K562 (cell line): ENCODE measurements around the gene IGFBP7. TPM values are rescaled to one million over a fixed set of nuclear protein-coding genes. Genes with fewer than 3 reads are reported as not detected.

ENCODE experiments used
- ATAC-seq: fragments of 200-7000 bp; cut with Tn5 transposase; 3 replicates; pipeline ENCODE4 v1.9.1; 2020; ENCODE audit warnings: moderate library complexity
- BruUV-seq: library from RNA; stranded (reverse); fragments of 400-500 nt; replicated peaks from 2 replicates; lab custom pipeline; 2021; lab: Mats Ljungman, UMichigan
- CTCF ChIA-PET: fragments of 300-600 bp; formaldehyde crosslinking; extraction: SDS; loops from one replicate; lab custom pipeline; 2021; ENCODE audit warnings: low intra/inter-chr PET ratio; lab: Yijun Ruan, JAX
- POLR2A ChIA-PET: fragments of 300-600, 350-650 bp; sonication (Branson Sonifier 250); formaldehyde crosslinking; extraction: SDS; loops from one replicate; lab custom pipeline; 2021; ENCODE audit warnings: antibody characterized with exemption, inconsistent platforms; lab: Yijun Ruan, JAX
- DNase-seq, 4 experiments: peaks; one replicate each; pipeline versions ENCODE4 v3.0.0 to v3.0.0-alpha.2; 2011 to 2018; ENCODE audit warnings: low spot score in 3 of 4, mixed read lengths in 3 of 4; ENCODE audit errors: extremely low read depth in 1 of 4
- FAIRE-seq: peaks from 2 replicates; lab custom pipeline; 2011; peaks lifted over from hg19 to GRCh38; lab: Jason Lieb, UNC
- H2AFZ ChIP-seq: 2 replicates; pipeline ENCODE4 v1.6.0; 2011; ENCODE audit warnings: low read depth, low read length, control low read depth, inconsistent platforms
- H3K27ac ChIP-seq: fragments of 200-600 bp; 3 replicates; pipeline ENCODE4 v1.8.0; 2011; ENCODE audit warnings: low read depth, mild to moderate bottlenecking, control low read depth, inconsistent platforms, low read length, moderate library complexity, mixed read lengths; ENCODE audit errors: extremely low read depth
- H3K27me3 ChIP-seq, 2 experiments: fragments of 300-600 bp in 1 of 2; 2 replicates in 1 of 2; 3 replicates in 1 of 2; pipeline versions ENCODE4 v1.6.0 to v1.8.0; 2011; ENCODE audit warnings: inconsistent platforms in 2 of 2, low read length in 2 of 2, mild to moderate bottlenecking in 1 of 2, mixed read lengths in 1 of 2, moderate library complexity in 1 of 2; ENCODE audit not compliant: control insufficient read depth in 2 of 2, insufficient read depth in 2 of 2
- H3K36me3 ChIP-seq: fragments of 300-600 bp; 3 replicates; pipeline ENCODE4 v1.8.0; 2011; ENCODE audit warnings: mild to moderate bottlenecking, low read length, inconsistent platforms; ENCODE audit not compliant: control insufficient read depth, insufficient read depth
- H3K4me1 ChIP-seq, 2 experiments: fragments of 200-600 bp in 1 of 2; replicated peaks in 1 of 2; 2 replicates in 1 of 2; 3 replicates in 1 of 2; pipeline versions ENCODE4 v1.5.1 to v1.8.0; 2011; ENCODE audit warnings: inconsistent platforms in 2 of 2, low read length in 2 of 2, mild to moderate bottlenecking in 1 of 2, mixed read lengths in 1 of 2, moderate library complexity in 1 of 2; ENCODE audit not compliant: control insufficient read depth in 2 of 2, insufficient read depth in 2 of 2
- H3K4me2 ChIP-seq: 2 replicates; pipeline ENCODE4 v1.6.1; 2011; ENCODE audit warnings: low read length, control low read depth, inconsistent platforms, mixed read lengths; ENCODE audit not compliant: insufficient read depth
- H3K4me3 ChIP-seq: fragments of 200-600 bp; sonication (generic), shearing (Covaris generic); 2 replicates; pipeline ENCODE4 v1.5.1; 2016; ENCODE audit warnings: control low read depth, inconsistent platforms
- H3K79me2 ChIP-seq: fragments of 200-600 bp; 3 replicates; pipeline ENCODE4 v1.8.0; 2011; ENCODE audit warnings: low read length, inconsistent platforms; ENCODE audit not compliant: control insufficient read depth, insufficient read depth
- H3K9ac ChIP-seq, 2 experiments: 2 replicates each; pipeline versions ENCODE4 v1.6.0 to v1.6.1; 2011; ENCODE audit warnings: low read depth in 2 of 2, low read length in 2 of 2, control low read depth in 1 of 2, inconsistent platforms in 1 of 2, mild to moderate bottlenecking in 1 of 2, mixed read lengths in 1 of 2; ENCODE audit not compliant: insufficient read depth in 1 of 2
- H3K9me1 ChIP-seq: one replicate; pipeline ENCODE4 v1.6.0; 2011; ENCODE audit warnings: inconsistent platforms, mild to moderate bottlenecking, low read length, moderate library complexity; ENCODE audit not compliant: control insufficient read depth, insufficient read depth
- H3K9me3 ChIP-seq: replicated peaks from 2 replicates; pipeline ENCODE4 v1.5.1; 2011; ENCODE audit warnings: low read depth, low read length, inconsistent platforms; ENCODE audit not compliant: control insufficient read depth, insufficient read depth
- H4K20me1 ChIP-seq: replicated peaks from 2 replicates; pipeline ENCODE4 v1.6.1; 2011; ENCODE audit warnings: low read length, inconsistent platforms, mixed read lengths; ENCODE audit not compliant: control insufficient read depth, insufficient read depth
- ATF1 ChIP-seq, 2 experiments: fragments of 450-650 bp in 1 of 2; IDR thresholded peaks; 2 replicates each; pipeline ENCODE4 v1.6.1; 2016; ENCODE audit warnings: missing compliant biosample characterization in 1 of 2, missing genetic modification characterization in 1 of 2
- BRD4 ChIP-seq: fragments of 200-600 bp; sonication (generic); IDR thresholded peaks from 2 replicates; pipeline ENCODE4 v1.6.1; 2017; ENCODE audit warnings: inconsistent platforms
- HIVEP1 ChIP-seq: fragments of 250-450 bp; sonication (Bioruptor Pico); IDR thresholded peaks from 2 replicates; pipeline ENCODE4 v1.4.0; 2020; ENCODE audit warnings: mild to moderate bottlenecking
- MBD2 ChIP-seq: sonication (generic); IDR thresholded peaks from 2 replicates; pipeline ENCODE4 v1.6.1; 2016; ENCODE audit warnings: low read depth, borderline replicate concordance
- NFIX ChIP-seq: fragments of 250-450 bp; sonication (Bioruptor Pico); IDR thresholded peaks from 2 replicates; pipeline ENCODE4 v1.4.0; 2020; ENCODE audit warnings: low read depth, mild to moderate bottlenecking, moderate library complexity
- RAD21 ChIP-seq, 2 experiments: fragments of 250-450 bp in 1 of 2; fragments of 450-650 bp in 1 of 2; sonication (Bioruptor Pico) in 1 of 2; formaldehyde crosslinking in 1 of 2; IDR thresholded peaks in 1 of 2; conservative IDR thresholded peaks in 1 of 2; 2 replicates each; pipeline versions ENCODE4 v1.4.0 to v1.8.0; 2020 to 2022; ENCODE audit warnings: mild to moderate bottlenecking in 2 of 2, moderate library complexity in 1 of 2
- SMARCE1 ChIP-seq: fragments of 450-650 bp; IDR thresholded peaks from 2 replicates; pipeline ENCODE4 v1.7.1; 2016; ENCODE audit warnings: mild to moderate bottlenecking
- TARDBP ChIP-seq: fragments of 450-650 bp; IDR thresholded peaks from 2 replicates; pipeline ENCODE4 v1.6.1; 2016
- TFAM ChIP-seq: fragments of 250-450 bp; sonication (Bioruptor Pico); conservative IDR thresholded peaks from 2 replicates; pipeline ENCODE4 v1.5.0; 2021; ENCODE audit warnings: mild to moderate bottlenecking, moderate library complexity
- TGIF2 ChIP-seq: sonication (generic); formaldehyde crosslinking; IDR thresholded peaks from 2 replicates; pipeline ENCODE4 v1.8.1; 2022; ENCODE audit warnings: mild to moderate bottlenecking, missing genetic modification reagents, moderate library complexity
- TRIM24 ChIP-seq, 2 experiments: fragments of 450-650 bp; IDR thresholded peaks; 2 replicates each; pipeline ENCODE4 v1.6.1; 2016
- ZNF282 ChIP-seq: sonication (generic); formaldehyde crosslinking; IDR thresholded peaks from 2 replicates; pipeline ENCODE4 v1.8.1; 2023; ENCODE audit warnings: missing genetic modification reagents
- WGBS: fragments of 100-300 bp; shearing (Covaris generic); methylation state at CpG from one replicate; pipeline ENCODE4 v1.1.6; 2016; ENCODE audit warnings: low coverage, mixed read lengths; ENCODE audit not compliant: insufficient coverage; ENCODE audit errors: missing lambda C conversion rate; 5-methylcytosine and 5-hydroxymethylcytosine counted together
- in situ Hi-C: fragments of 300-500 bp; cut with MboI; formaldehyde crosslinking; loops from 4 replicates; pipeline ENCODE4 v1.15.0; 2018; ENCODE audit warnings: inconsistent platforms, mixed read lengths
- intact Hi-C: fragments of 100-400 bp; cut with micrococcal nuclease; formaldehyde crosslinking; loops from 2 replicates; pipeline ENCODE4 v1.14.2; 2022
- polyA plus RNA-seq, 8 experiments: library from polyadenylated mRNA; depleted of rRNA in 4 of 8; stranded (reverse) in 5 of 8; unstranded in 3 of 8; fragments of >200 nt; fragmentation: Nextera tagmentation in 2 of 8; fragmentation: Illumina TruSeq in 1 of 8; extraction: Ambion mirVana in 2 of 8; extraction: Trizol in 1 of 8; gene quantifications; 2 replicates each; pipeline versions ENCODE4 v1.2.1 to v1.2.3, GENCODE V29; 2011 to 2014; ENCODE audit warnings: inconsistent platforms in 1 of 8, missing spikeins in 1 of 8
- total RNA-seq, 7 experiments: library from RNA; depleted of rRNA in 6 of 7; stranded (reverse); fragments of >200 nt in 6 of 7; fragmentation: Illumina TruSeq in 2 of 7; extraction: Trizol in 2 of 7; gene quantifications; 2 replicates each; pipeline versions ENCODE4 v1.2.1 to v1.2.3, GENCODE V29; 2011 to 2021; ENCODE audit warnings: low replicate concordance in 1 of 7
- TF ChIP-seq, protein P1 (sequence below): fragments of 250-450 bp; sonication (Bioruptor Pico); IDR thresholded peaks from 2 replicates; pipeline ENCODE4 v1.5.0; 2022; ENCODE audit warnings: mild to moderate bottlenecking
- TF ChIP-seq, protein P2 (sequence below): fragments of 250-450 bp; sonication (Bioruptor Pico); IDR thresholded peaks from 2 replicates; pipeline ENCODE4 v1.4.0; 2020; ENCODE audit warnings: mild to moderate bottlenecking, moderate library complexity
- TF ChIP-seq, protein P3 (sequence below): fragments of 250-450 bp; sonication (Bioruptor Pico); IDR thresholded peaks from 2 replicates; pipeline ENCODE4 v1.5.0; 2020; ENCODE audit warnings: mild to moderate bottlenecking, borderline replicate concordance

The IGFBP7 gene
- total and polyA plus RNA-seq, 9 of the 15 experiments (the other 6 are each of a cell fraction or from before 2014, with no cell fraction given) = 0.27 to 0.49 (median 0.29) TPM; not detected in 6

GRCh38 chr4:57043347-57044251, 66.6 kb downstream of the IGFBP7 start:
- Histone ChIP-seq H4K20me1 (no peaks in the 10 kb centered on the region), H3K9me3 (no peaks in the 10 kb centered on the region), H3K9me1 (no peaks in the 10 kb centered on the region), H3K4me2 (no peak overlapping the region), H3K4me1 (no peaks in the 10 kb centered on the region), H2AFZ (no peak overlapping the region), H3K79me2 (no peaks in the 10 kb centered on the region), H3K4me3 (no peak overlapping the region), H3K9ac (no peak overlapping the region), H3K27me3 (peaks cover 17 to 18% of the 10 kb centered on the region in 2 experiments), H3K36me3 (no peaks in the 10 kb centered on the region), H3K27ac (no peak overlapping the region)
- no TSS peak for BruUV-seq
- DNase-seq (no peak), ATAC-seq (no peak), FAIRE-seq (no peak)
- in situ Hi-C loops = no loop called here
- WGBS = 0% methylated on average over 6 of the region's 6 CpGs
- POLR2A ChIA-PET = no interaction called here
- intact Hi-C loops = no loop called here
- CTCF ChIA-PET = no interaction called here
- no peak for TF ChIP-seq NFIX (CRISPR knock-in tag)
- no peak for TF ChIP-seq TFAM
- TF ChIP-seq, protein P1, sequence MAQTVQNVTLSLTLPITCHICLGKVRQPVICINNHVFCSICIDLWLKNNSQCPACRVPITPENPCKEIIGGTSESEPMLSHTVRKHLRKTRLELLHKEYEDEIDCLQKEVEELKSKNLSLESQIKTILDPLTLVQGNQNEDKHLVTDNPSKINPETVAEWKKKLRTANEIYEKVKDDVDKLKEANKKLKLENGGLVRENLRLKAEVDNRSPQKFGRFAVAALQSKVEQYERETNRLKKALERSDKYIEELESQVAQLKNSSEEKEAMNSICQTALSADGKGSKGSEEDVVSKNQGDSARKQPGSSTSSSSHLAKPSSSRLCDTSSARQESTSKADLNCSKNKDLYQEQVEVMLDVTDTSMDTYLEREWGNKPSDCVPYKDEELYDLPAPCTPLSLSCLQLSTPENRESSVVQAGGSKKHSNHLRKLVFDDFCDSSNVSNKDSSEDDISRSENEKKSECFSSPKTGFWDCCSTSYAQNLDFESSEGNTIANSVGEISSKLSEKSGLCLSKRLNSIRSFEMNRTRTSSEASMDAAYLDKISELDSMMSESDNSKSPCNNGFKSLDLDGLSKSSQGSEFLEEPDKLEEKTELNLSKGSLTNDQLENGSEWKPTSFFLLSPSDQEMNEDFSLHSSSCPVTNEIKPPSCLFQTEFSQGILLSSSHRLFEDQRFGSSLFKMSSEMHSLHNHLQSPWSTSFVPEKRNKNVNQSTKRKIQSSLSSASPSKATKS = no peak
- TF ChIP-seq, protein P2, sequence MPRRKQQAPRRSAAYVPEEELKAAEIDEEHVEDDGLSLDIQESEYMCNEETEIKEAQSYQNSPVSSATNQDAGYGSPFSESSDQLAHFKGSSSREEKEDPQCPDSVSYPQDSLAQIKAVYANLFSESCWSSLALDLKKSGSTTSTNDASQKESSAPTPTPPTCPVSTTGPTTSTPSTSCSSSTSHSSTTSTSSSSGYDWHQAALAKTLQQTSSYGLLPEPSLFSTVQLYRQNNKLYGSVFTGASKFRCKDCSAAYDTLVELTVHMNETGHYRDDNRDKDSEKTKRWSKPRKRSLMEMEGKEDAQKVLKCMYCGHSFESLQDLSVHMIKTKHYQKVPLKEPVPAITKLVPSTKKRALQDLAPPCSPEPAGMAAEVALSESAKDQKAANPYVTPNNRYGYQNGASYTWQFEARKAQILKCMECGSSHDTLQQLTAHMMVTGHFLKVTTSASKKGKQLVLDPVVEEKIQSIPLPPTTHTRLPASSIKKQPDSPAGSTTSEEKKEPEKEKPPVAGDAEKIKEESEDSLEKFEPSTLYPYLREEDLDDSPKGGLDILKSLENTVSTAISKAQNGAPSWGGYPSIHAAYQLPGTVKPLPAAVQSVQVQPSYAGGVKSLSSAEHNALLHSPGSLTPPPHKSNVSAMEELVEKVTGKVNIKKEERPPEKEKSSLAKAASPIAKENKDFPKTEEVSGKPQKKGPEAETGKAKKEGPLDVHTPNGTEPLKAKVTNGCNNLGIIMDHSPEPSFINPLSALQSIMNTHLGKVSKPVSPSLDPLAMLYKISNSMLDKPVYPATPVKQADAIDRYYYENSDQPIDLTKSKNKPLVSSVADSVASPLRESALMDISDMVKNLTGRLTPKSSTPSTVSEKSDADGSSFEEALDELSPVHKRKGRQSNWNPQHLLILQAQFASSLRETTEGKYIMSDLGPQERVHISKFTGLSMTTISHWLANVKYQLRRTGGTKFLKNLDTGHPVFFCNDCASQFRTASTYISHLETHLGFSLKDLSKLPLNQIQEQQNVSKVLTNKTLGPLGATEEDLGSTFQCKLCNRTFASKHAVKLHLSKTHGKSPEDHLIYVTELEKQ (CRISPR knock-in tag) = no peak
- TF ChIP-seq ATF1 (CRISPR knock-in tag; IDR thresholded peaks at IDR 0.05) = no peak
- no peak for TF ChIP-seq ATF1 (tag; IDR thresholded peaks at IDR 0.05)
- TF ChIP-seq MBD2 = no peak
- TF ChIP-seq TRIM24 (IDR thresholded peaks at IDR 0.05) = no peak
- no peak for TF ChIP-seq SMARCE1
- no peak for TF ChIP-seq TARDBP
- TF ChIP-seq RAD21 (CRISPR knock-in tag; conservative IDR thresholded peaks at IDR 0.05 in 1 of 2, IDR thresholded peaks at IDR 0.05 in 1 of 2) = no peak
- TF ChIP-seq HIVEP1 (CRISPR knock-in tag) = no peak
- TF ChIP-seq, protein P3, sequence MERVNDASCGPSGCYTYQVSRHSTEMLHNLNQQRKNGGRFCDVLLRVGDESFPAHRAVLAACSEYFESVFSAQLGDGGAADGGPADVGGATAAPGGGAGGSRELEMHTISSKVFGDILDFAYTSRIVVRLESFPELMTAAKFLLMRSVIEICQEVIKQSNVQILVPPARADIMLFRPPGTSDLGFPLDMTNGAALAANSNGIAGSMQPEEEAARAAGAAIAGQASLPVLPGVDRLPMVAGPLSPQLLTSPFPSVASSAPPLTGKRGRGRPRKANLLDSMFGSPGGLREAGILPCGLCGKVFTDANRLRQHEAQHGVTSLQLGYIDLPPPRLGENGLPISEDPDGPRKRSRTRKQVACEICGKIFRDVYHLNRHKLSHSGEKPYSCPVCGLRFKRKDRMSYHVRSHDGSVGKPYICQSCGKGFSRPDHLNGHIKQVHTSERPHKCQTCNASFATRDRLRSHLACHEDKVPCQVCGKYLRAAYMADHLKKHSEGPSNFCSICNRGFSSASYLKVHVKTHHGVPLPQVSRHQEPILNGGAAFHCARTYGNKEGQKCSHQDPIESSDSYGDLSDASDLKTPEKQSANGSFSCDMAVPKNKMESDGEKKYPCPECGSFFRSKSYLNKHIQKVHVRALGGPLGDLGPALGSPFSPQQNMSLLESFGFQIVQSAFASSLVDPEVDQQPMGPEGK (CRISPR knock-in tag) = no peak
- TF ChIP-seq TGIF2 (CRISPR knock-in tag) = no peak
- no peak for TF ChIP-seq BRD4
- TF ChIP-seq ZNF282 (CRISPR knock-in tag) = no peak
